Activated CD8-positive, alpha-beta T cell treated with anti-CD3 and anti-CD28 coated beads for 36 hours (primary cell): ENCODE results near the gene DCP1B. TPM values are rescaled to one million over a fixed set of nuclear protein-coding genes. Genes with fewer than 3 reads are reported as not detected.

Source experiments
- ATAC-seq: fragments of 200-7000 bp; cut with Tn5 transposase; one replicate; pipeline ENCODE4 v1.10.0; 2021; ENCODE audit warnings: mild to moderate bottlenecking, moderate library complexity
- CTCF ChIA-PET: fragments of 350-600 bp; sonication (Branson Sonifier 250); formaldehyde crosslinking; loops from one replicate; lab custom pipeline; 2021; ENCODE audit warnings: antibody characterized with exemption; lab: Charles Lee
- POLR2A ChIA-PET: fragments of 350-600 bp; sonication (Branson Sonifier 250); formaldehyde crosslinking; loops from one replicate; lab custom pipeline; 2021; ENCODE audit warnings: antibody characterized with exemption; lab: Charles Lee
- DNase-seq: peaks from one replicate; pipeline ENCODE4 v3.0.0-alpha.2; 2020
- H3K27ac Mint-ChIP-seq: one replicate; pipeline ENCODE4 v1.8.0; 2021; ENCODE audit warnings: mild to moderate bottlenecking, mixed read lengths
- H3K27me3 Mint-ChIP-seq: one replicate; pipeline ENCODE4 v1.8.0; 2021; ENCODE audit warnings: mixed read lengths
- H3K36me3 Mint-ChIP-seq: one replicate; pipeline ENCODE4 v1.8.0; 2021; ENCODE audit warnings: low read depth, mixed read lengths
- H3K4me1 Mint-ChIP-seq: one replicate; pipeline ENCODE4 v1.8.0; 2021; ENCODE audit warnings: low read depth, mixed read lengths
- H3K4me3 Mint-ChIP-seq: one replicate; pipeline ENCODE4 v1.8.0; 2021; ENCODE audit warnings: mild to moderate bottlenecking, moderate library complexity, mixed read lengths
- H3K9me3 Mint-ChIP-seq: one replicate; pipeline ENCODE4 v1.8.0; 2021; ENCODE audit warnings: mixed read lengths
- intact Hi-C: fragments of 100-400 bp; cut with micrococcal nuclease; formaldehyde crosslinking; loops from one replicate; pipeline ENCODE4 v1.10.0; 2022
- total RNA-seq, 2 experiments: library from RNA; stranded (reverse); gene quantifications; one replicate each; pipeline ENCODE4 v1.2.3, GENCODE V29; 2021
- TF ChIP-seq, protein P1 (sequence below): fragments of 200-600 bp; IDR thresholded peaks from one replicate; pipeline ENCODE4 v1.8.0; 2022; ENCODE audit warnings: antibody characterized with exemption, mild to moderate bottlenecking

Gene DCP1B
- total RNA-seq, 2 experiments from 2014 or later, result 14.2 to 15.7 TPM

GRCh38 chr12:2008677-2009076 lies 4.4 kb upstream of the DCP1B start:
- ATAC-seq, result no peak
- Mint-ChIP-seq H3K27ac (no peak overlapping the region), H3K36me3 (peaks cover 6% of the 10 kb centered on the region), H3K9me3 (no peaks in the 10 kb centered on the region), H3K4me1 (peaks cover 3% of the 10 kb centered on the region), H3K4me3 (no peak overlapping the region), H3K27me3 (peaks cover 3% of the 10 kb centered on the region)
- no peak for DNase-seq
- TF ChIP-seq, protein P1, sequence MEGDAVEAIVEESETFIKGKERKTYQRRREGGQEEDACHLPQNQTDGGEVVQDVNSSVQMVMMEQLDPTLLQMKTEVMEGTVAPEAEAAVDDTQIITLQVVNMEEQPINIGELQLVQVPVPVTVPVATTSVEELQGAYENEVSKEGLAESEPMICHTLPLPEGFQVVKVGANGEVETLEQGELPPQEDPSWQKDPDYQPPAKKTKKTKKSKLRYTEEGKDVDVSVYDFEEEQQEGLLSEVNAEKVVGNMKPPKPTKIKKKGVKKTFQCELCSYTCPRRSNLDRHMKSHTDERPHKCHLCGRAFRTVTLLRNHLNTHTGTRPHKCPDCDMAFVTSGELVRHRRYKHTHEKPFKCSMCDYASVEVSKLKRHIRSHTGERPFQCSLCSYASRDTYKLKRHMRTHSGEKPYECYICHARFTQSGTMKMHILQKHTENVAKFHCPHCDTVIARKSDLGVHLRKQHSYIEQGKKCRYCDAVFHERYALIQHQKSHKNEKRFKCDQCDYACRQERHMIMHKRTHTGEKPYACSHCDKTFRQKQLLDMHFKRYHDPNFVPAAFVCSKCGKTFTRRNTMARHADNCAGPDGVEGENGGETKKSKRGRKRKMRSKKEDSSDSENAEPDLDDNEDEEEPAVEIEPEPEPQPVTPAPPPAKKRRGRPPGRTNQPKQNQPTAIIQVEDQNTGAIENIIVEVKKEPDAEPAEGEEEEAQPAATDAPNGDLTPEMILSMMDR, result no peak
- ChIA-PET POLR2A (no interaction called here), CTCF (interaction anchor here (1.0 to 2.0 kb wide), 3 partner anchors 26 to 69 kb away, joined by 3 to 7 read pairs (median 7); no protein-coding TSS in a partner anchor)
- intact Hi-C loops, result no loop called here

GRCh38 chr12:2003676-2004112 lies 563 bp downstream of the DCP1B start:
- Mint-ChIP-seq H3K27me3 (no peaks in the 10 kb centered on the region), H3K4me1 (peaks cover 22% of the 10 kb centered on the region), H3K4me3 (peak overlapping the region; percentile 100), H3K36me3 (peaks cover 6% of the 10 kb centered on the region), H3K9me3 (no peaks in the 10 kb centered on the region), H3K27ac (peak overlapping the region; percentile 98)
- intact Hi-C loops, result no loop called here
- TF ChIP-seq, protein P1, result no peak
- CTCF ChIA-PET, result interaction anchor here (1.2 to 2.8 kb wide), 4 partner anchors 8 to 64 kb away, joined by 3 to 7 read pairs (median 6); no protein-coding TSS in a partner anchor
- POLR2A ChIA-PET, result interaction anchor here (0.6 to 1.6 kb wide), 3 partner anchors 12 to 31 kb away, joined by 3 to 4 read pairs (median 3); no protein-coding TSS in a partner anchor
- DNase-seq (no peak), ATAC-seq (peak; percentile 15)

- H3K36me3 Mint-ChIP-seq, result peaks cover 32% of the 10 kb centered on the region
These were observed 8.9 kb downstream of the DCP1B start for GRCh38 chr12:1995205-1995896.

GRCh38 chr12:1994429-1995143 lies 9.7 kb downstream of the DCP1B start:
- no peaks in the 10 kb centered on the region for H3K27me3 Mint-ChIP-seq
- no peak overlapping the region for H3K4me3 Mint-ChIP-seq
- TF ChIP-seq, protein P1, result no peak
- ATAC-seq, result no peak
- CTCF ChIA-PET, result interaction anchor here (0.9 to 1.3 kb wide), 3 partner anchors 13 to 203 kb away, joined by 3 to 6 read pairs (median 3); no protein-coding TSS in a partner anchor
- H3K4me1 Mint-ChIP-seq, result peaks cover 32% of the 10 kb centered on the region
- no peak for DNase-seq
- H3K27ac Mint-ChIP-seq, result peak overlapping the region; percentile 58
- H3K36me3 Mint-ChIP-seq, result peaks cover 35% of the 10 kb centered on the region
- H3K9me3 Mint-ChIP-seq, result no peaks in the 10 kb centered on the region
- POLR2A ChIA-PET, result interaction anchor here (0.6 to 1.2 kb wide), 3 partner anchors 10 to 23 kb away, joined by 3 to 4 read pairs (median 3); partner anchors contain the start of gene DCP1B
- intact Hi-C loops, result no loop called here

More at GRCh38 chr12:1995205-1995896, 8.9 kb downstream of the DCP1B start:
- ATAC-seq (no peak), DNase-seq (no peak)
- ChIA-PET POLR2A (interaction anchor here (0.6 kb wide), 1 partner anchor 9 kb away, joined by 3 read pairs; the partner anchor contains the start of gene DCP1B), CTCF (interaction anchor here (0.8 to 1.3 kb wide), 3 partner anchors 9 to 204 kb away, joined by 3 to 4 read pairs (median 3); partner anchors contain the start of gene DCP1B)
- Mint-ChIP-seq H3K9me3 (no peaks in the 10 kb centered on the region), H3K27ac (peak overlapping the region; percentile 20), H3K27me3 (no peaks in the 10 kb centered on the region), H3K4me1 (peaks cover 35% of the 10 kb centered on the region), H3K4me3 (no peak overlapping the region)
- intact Hi-C loops, result no loop called here
- TF ChIP-seq, protein P1, result no peak
